ENCODE measurements around the gene FABP3.

DNA sequence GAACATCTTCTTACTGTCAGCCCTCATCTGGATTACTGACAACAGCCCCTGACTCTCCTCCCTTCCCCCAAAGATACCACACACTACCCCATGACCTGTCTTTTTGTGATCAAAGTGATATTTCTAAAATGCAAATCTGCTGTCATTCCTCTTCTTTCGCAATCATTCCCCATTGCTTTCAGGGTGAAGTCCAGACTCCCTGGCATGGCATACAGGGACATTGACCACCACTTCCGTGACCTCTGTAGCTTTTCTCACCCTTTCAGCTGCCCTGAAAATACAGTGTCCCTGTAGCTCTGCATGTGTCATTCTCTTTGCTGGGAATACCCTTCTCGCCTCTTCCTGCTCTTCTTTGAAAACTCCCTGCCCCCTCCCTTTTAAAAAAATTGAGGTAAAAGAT lies 44.3 kb upstream of the FABP3 start:
- TF ChIP-seq POLR2A (IDR thresholded peaks at IDR 0.05) = no peak
- TF ChIP-seq, protein P1, sequence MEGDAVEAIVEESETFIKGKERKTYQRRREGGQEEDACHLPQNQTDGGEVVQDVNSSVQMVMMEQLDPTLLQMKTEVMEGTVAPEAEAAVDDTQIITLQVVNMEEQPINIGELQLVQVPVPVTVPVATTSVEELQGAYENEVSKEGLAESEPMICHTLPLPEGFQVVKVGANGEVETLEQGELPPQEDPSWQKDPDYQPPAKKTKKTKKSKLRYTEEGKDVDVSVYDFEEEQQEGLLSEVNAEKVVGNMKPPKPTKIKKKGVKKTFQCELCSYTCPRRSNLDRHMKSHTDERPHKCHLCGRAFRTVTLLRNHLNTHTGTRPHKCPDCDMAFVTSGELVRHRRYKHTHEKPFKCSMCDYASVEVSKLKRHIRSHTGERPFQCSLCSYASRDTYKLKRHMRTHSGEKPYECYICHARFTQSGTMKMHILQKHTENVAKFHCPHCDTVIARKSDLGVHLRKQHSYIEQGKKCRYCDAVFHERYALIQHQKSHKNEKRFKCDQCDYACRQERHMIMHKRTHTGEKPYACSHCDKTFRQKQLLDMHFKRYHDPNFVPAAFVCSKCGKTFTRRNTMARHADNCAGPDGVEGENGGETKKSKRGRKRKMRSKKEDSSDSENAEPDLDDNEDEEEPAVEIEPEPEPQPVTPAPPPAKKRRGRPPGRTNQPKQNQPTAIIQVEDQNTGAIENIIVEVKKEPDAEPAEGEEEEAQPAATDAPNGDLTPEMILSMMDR (IDR thresholded peaks at IDR 0.05 in 4 of 5, conservative IDR thresholded peaks at IDR 0.05 in 1 of 5) = no peak
